Breast epithelium (tissue), 3 donors: ENCODE results near the gene NKX3-2.

Experiments used
- POLR2AphosphoS5 ChIP-seq, 3 donors: sonication (generic); formaldehyde crosslinking; IDR thresholded peaks; one replicate each; pipeline ENCODE4 v1.6.1; 2017; ENCODE audit warnings: antibody characterized with exemption in 3 of 3
- TF ChIP-seq, protein P1 (sequence below), 3 donors: fragments of 450-650 bp; IDR thresholded peaks; one replicate each; pipeline ENCODE4 v1.5.1; 2016 to 2017; ENCODE audit warnings: antibody characterized with exemption in 3 of 3, mild to moderate bottlenecking in 3 of 3, moderate library complexity in 3 of 3

GRCh38 chr4:13514722-13515121, 29.6 kb downstream of the NKX3-2 start:
- no peak for TF ChIP-seq POLR2AphosphoS5 (IDR thresholded peaks at IDR 0.05)
- TF ChIP-seq, protein P1, sequence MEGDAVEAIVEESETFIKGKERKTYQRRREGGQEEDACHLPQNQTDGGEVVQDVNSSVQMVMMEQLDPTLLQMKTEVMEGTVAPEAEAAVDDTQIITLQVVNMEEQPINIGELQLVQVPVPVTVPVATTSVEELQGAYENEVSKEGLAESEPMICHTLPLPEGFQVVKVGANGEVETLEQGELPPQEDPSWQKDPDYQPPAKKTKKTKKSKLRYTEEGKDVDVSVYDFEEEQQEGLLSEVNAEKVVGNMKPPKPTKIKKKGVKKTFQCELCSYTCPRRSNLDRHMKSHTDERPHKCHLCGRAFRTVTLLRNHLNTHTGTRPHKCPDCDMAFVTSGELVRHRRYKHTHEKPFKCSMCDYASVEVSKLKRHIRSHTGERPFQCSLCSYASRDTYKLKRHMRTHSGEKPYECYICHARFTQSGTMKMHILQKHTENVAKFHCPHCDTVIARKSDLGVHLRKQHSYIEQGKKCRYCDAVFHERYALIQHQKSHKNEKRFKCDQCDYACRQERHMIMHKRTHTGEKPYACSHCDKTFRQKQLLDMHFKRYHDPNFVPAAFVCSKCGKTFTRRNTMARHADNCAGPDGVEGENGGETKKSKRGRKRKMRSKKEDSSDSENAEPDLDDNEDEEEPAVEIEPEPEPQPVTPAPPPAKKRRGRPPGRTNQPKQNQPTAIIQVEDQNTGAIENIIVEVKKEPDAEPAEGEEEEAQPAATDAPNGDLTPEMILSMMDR (IDR thresholded peaks at IDR 0.05): no peak
